HepG2 (cell line): ENCODE data around the gene CASD1. TPM values are rescaled to one million over a fixed set of nuclear protein-coding genes. Genes with fewer than 3 reads are reported as not detected.

Experiments used
- ATAC-seq: fragments of 200-7000 bp; cut with Tn5 transposase; 3 replicates; pipeline ENCODE4 v1.9.1; 2020; ENCODE audit warnings: mild to moderate bottlenecking, moderate library complexity
- BruUV-seq: library from RNA; stranded (reverse); fragments of 400-500 nt; replicated peaks from 2 replicates; lab custom pipeline; 2021; lab: Mats Ljungman, UMichigan
- CTCF ChIA-PET: fragments of 300-600 bp; formaldehyde crosslinking; extraction: SDS; loops from one replicate; lab custom pipeline; 2021; ENCODE audit warnings: low total read pairs, inconsistent platforms, low intra/inter-chr PET ratio; lab: Yijun Ruan, JAX
- POLR2A ChIA-PET: fragments of 350-600 bp; sonication (Branson Sonifier 250); formaldehyde crosslinking; loops from one replicate; lab custom pipeline; 2020; ENCODE audit warnings: antibody characterized with exemption, inconsistent platforms; lab: Yijun Ruan, JAX
- DNase-seq: peaks from one replicate; pipeline ENCODE4 v3.0.0-alpha.2; 2015; ENCODE audit warnings: low spot score
- FAIRE-seq: peaks from 3 replicates; lab custom pipeline; 2011; peaks lifted over from hg19 to GRCh38; lab: Jason Lieb, UNC
- H2AFZ ChIP-seq: one replicate; pipeline ENCODE4 v1.6.1; 2011; ENCODE audit warnings: low read length, inconsistent platforms
- H3K27ac ChIP-seq: fragments of 300-600 bp; 3 replicates; pipeline ENCODE4 v1.8.0; 2011; ENCODE audit warnings: mixed run types, mild to moderate bottlenecking, mixed read lengths, low read length, inconsistent platforms; ENCODE audit not compliant: insufficient read depth; ENCODE audit errors: extremely low read length
- H3K27me3 ChIP-seq, 2 experiments: fragments of 200-600 bp in 1 of 2; 2 replicates in 1 of 2; 3 replicates in 1 of 2; pipeline versions ENCODE4 v1.6.0 to v1.8.0; 2011; ENCODE audit warnings: low read length in 2 of 2, mild to moderate bottlenecking in 2 of 2, moderate library complexity in 2 of 2, inconsistent platforms in 1 of 2; ENCODE audit not compliant: insufficient read depth in 2 of 2, control insufficient read depth in 1 of 2
- H3K36me3 ChIP-seq, 2 experiments: fragments of 200-600 bp in 1 of 2; replicated peaks in 1 of 2; 2 replicates in 1 of 2; 3 replicates in 1 of 2; pipeline versions ENCODE4 v1.5.1 to v1.8.0; 2011; ENCODE audit warnings: low read length in 2 of 2, inconsistent platforms in 1 of 2; ENCODE audit not compliant: insufficient read depth in 2 of 2, control insufficient read depth in 1 of 2
- H3K4me1 ChIP-seq: 2 replicates; pipeline ENCODE4 v1.5.1; 2012; ENCODE audit warnings: low read length, inconsistent platforms; ENCODE audit not compliant: insufficient read depth
- H3K4me2 ChIP-seq: 2 replicates; pipeline ENCODE4 v1.6.0; 2011; ENCODE audit warnings: low read depth, low read length, inconsistent platforms
- H3K4me3 ChIP-seq, 3 experiments: fragments of 200-600 bp in 1 of 3; sonication (generic), shearing (Covaris generic) in 1 of 3; replicated peaks in 1 of 3; 2 replicates each; pipeline ENCODE4 v1.5.1; 2011 to 2016; ENCODE audit warnings: low read length in 3 of 3, inconsistent platforms in 2 of 3, low read depth in 2 of 3, mild to moderate bottlenecking in 2 of 3, control low read depth in 1 of 3, mixed read lengths in 1 of 3; ENCODE audit not compliant: insufficient read depth in 1 of 3
- H3K79me2 ChIP-seq: one replicate; pipeline ENCODE4 v1.6.1; 2011; ENCODE audit warnings: low read length, inconsistent platforms; ENCODE audit not compliant: insufficient read depth
- H3K9ac ChIP-seq: 2 replicates; pipeline ENCODE4 v1.6.0; 2011; ENCODE audit warnings: mild to moderate bottlenecking, low read depth, low read length, inconsistent platforms; ENCODE audit not compliant: insufficient read depth
- H3K9me3 ChIP-seq: 2 replicates; pipeline ENCODE4 v1.5.1; 2012; ENCODE audit warnings: mild to moderate bottlenecking, low read length
- H4K20me1 ChIP-seq: 2 replicates; pipeline ENCODE4 v1.6.0; 2011; ENCODE audit warnings: inconsistent platforms, mild to moderate bottlenecking, low read length, moderate library complexity; ENCODE audit not compliant: insufficient read depth
- BRCA1 ChIP-seq: sonication (generic); formaldehyde crosslinking; IDR thresholded peaks from 2 replicates; pipeline ENCODE4 v1.4.0; 2020; ENCODE audit warnings: missing genetic modification reagents
- CREM ChIP-seq, 2 experiments: sonication (generic) in 1 of 2; formaldehyde crosslinking in 1 of 2; IDR thresholded peaks; 2 replicates each; pipeline versions ENCODE4 v1.4.0 to v1.6.1; 2016 to 2020; ENCODE audit warnings: antibody characterized with exemption in 1 of 2, mild to moderate bottlenecking in 1 of 2, missing genetic modification reagents in 1 of 2
- EP300 ChIP-seq, 3 experiments: sonication (generic) in 1 of 3; formaldehyde crosslinking in 1 of 3; IDR thresholded peaks; 2 replicates each; pipeline versions ENCODE4 v1.5.1 to v1.6.1; 2011 to 2020; ENCODE audit warnings: low read depth in 2 of 3, low read length in 2 of 3, borderline replicate concordance in 1 of 3, improper control_type of control experiment in 1 of 3, mild to moderate bottlenecking in 1 of 3, missing genetic modification reagents in 1 of 3, moderate library complexity in 1 of 3
- FOXP1 ChIP-seq, 2 experiments: fragments of 450-650 bp in 1 of 2; IDR thresholded peaks; 2 replicates each; pipeline ENCODE4 v1.6.1; 2017 to 2018; ENCODE audit warnings: antibody characterized with exemption in 1 of 2
- HMG20A ChIP-seq: IDR thresholded peaks from 2 replicates; pipeline ENCODE4 v1.6.1; 2016; ENCODE audit warnings: borderline replicate concordance
- IKZF1 ChIP-seq: fragments of 450-650 bp; IDR thresholded peaks from 2 replicates; pipeline ENCODE4 v1.7.1; 2016
- ISL2 ChIP-seq: sonication (generic); formaldehyde crosslinking; IDR thresholded peaks from 2 replicates; pipeline ENCODE4 v1.5.0; 2020; ENCODE audit warnings: missing genetic modification reagents
- NCOA2 ChIP-seq: sonication (generic); formaldehyde crosslinking; IDR thresholded peaks from 2 replicates; pipeline ENCODE4 v1.8.0; 2022; ENCODE audit warnings: inconsistent platforms
- PAF1 ChIP-seq: IDR thresholded peaks from 2 replicates; pipeline ENCODE4 v1.6.1; 2016; ENCODE audit warnings: missing genetic modification reagents, missing compliant biosample characterization
- REXO4 ChIP-seq: sonication (generic); formaldehyde crosslinking; IDR thresholded peaks from 2 replicates; pipeline ENCODE4 v1.8.0; 2022; ENCODE audit warnings: missing genetic modification reagents, mild to moderate bottlenecking, borderline replicate concordance
- ZNF136 ChIP-seq: sonication (generic); formaldehyde crosslinking; IDR thresholded peaks from 2 replicates; pipeline ENCODE4 v1.8.1; 2022; ENCODE audit warnings: low read depth, mild to moderate bottlenecking, moderate library complexity, missing genetic modification reagents
- ZNF724P ChIP-seq: sonication (generic); formaldehyde crosslinking; IDR thresholded peaks from 2 replicates; pipeline ENCODE4 v1.8.0; 2022; ENCODE audit warnings: missing genetic modification reagents, borderline replicate concordance
- ZNF776 ChIP-seq: sonication (generic); formaldehyde crosslinking; IDR thresholded peaks from 2 replicates; pipeline ENCODE4 v1.4.0; 2020; ENCODE audit warnings: mild to moderate bottlenecking, missing genetic modification reagents
- WGBS: methylation state at CpG from one replicate; pipeline ENCODE4 v1.1.6; 2017; ENCODE audit warnings: low lambda C conversion rate; 5-methylcytosine and 5-hydroxymethylcytosine counted together
- in situ Hi-C: cut with HindIII; loops from 2 replicates; pipeline ENCODE4 v1.10.0; 2017; ENCODE audit warnings: low pct_unique_long_range_greater_than_20kb; ENCODE audit not compliant: extremely low pct_ligation_motif_present
- intact Hi-C: fragments of 100-400 bp; cut with micrococcal nuclease; formaldehyde crosslinking; loops from one replicate; pipeline ENCODE4 v1.10.0; 2022; ENCODE audit not compliant: unreplicated experiment
- polyA plus RNA-seq, 8 experiments: library from polyadenylated mRNA; depleted of rRNA in 3 of 8; stranded (reverse) in 7 of 8; unstranded in 1 of 8; fragments of >200 nt; fragmentation: Illumina TruSeq in 4 of 8; extraction: Trizol in 4 of 8; gene quantifications; 2 replicates each; pipeline versions ENCODE4 v1.2.1 to v1.2.3, GENCODE V29; 2011 to 2016; ENCODE audit warnings: low read depth in 4 of 8, missing spikeins in 1 of 8, mixed read lengths in 1 of 8; ENCODE audit not compliant: insufficient read depth in 1 of 8
- total RNA-seq, 5 experiments: library from RNA; depleted of rRNA; stranded (reverse); fragments of >200 nt; fragmentation: Illumina TruSeq; extraction: Trizol; gene quantifications; 2 replicates each; pipeline ENCODE4 v1.2.3, GENCODE V29; 2016; ENCODE audit warnings: low read depth in 1 of 5
- TF ChIP-seq, protein P1 (sequence below), 2 experiments: sonication (generic) in 1 of 2; formaldehyde crosslinking in 1 of 2; IDR thresholded peaks; 2 replicates each; pipeline versions ENCODE4 v1.4.0 to v1.6.1; 2018 to 2020; ENCODE audit warnings: missing genetic modification reagents in 2 of 2, borderline replicate concordance in 1 of 2, low read depth in 1 of 2, mild to moderate bottlenecking in 1 of 2, missing biosample characterization in 1 of 2
- TF ChIP-seq, protein P2 (sequence below): sonication (generic); formaldehyde crosslinking; conservative IDR thresholded peaks from 2 replicates; pipeline ENCODE4 v1.4.0; 2020; ENCODE audit warnings: mild to moderate bottlenecking, missing genetic modification reagents, moderate library complexity

CASD1 gene
- total and polyA plus RNA-seq, 2 of the 13 experiments (the other 11 are each of a cell fraction or from before 2014, with no cell fraction given), result 22.9 to 32.6 TPM

DNA sequence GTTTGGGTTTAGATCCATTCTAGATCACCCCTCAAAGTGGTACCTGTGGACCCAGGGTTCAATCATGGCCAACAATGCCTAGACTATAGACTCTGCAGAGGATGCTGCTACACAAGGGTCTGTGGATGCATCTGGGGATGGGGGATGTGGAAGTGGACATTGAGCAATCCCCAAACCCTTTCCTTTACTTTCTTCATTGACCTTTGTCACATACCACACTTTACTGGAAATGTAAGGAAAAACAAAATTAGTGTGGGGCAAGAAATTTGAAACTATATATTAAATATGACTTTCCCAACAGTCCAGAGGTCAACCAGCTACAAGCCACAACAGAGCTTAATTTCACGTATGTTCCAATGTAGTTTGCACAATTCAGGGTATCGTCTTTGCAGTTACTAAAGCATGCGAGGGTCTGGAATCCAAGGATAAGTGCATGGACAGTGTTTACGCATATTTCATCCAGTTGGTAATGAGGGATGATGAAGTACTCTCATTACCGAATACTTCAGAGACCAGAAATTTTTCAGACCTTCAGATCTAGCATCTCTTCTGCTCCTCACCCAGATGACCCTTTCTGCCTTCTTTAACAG lies 33.3 kb upstream of the CASD1 start (continued):
- TF ChIP-seq EP300 (IDR thresholded peaks at IDR 0.05; ENCODE audit: low read depth in 2 of 2, low read length in 2 of 2) (peak in 1 of 2 experiments; percentile 5; a peak in 1 of 4 replicates), EP300 (CRISPR knock-in tag; IDR thresholded peaks at IDR 0.05; ENCODE audit: borderline replicate concordance) (no peak), PAF1 (CRISPR knock-in tag) (no peak), NCOA2 (CRISPR knock-in tag) (peak; percentile 68; the same call in 1 of the 2 replicates), ZNF136 (CRISPR knock-in tag) (no peak)
- TF ChIP-seq, all 625 proteins: peak for 12

DNA sequence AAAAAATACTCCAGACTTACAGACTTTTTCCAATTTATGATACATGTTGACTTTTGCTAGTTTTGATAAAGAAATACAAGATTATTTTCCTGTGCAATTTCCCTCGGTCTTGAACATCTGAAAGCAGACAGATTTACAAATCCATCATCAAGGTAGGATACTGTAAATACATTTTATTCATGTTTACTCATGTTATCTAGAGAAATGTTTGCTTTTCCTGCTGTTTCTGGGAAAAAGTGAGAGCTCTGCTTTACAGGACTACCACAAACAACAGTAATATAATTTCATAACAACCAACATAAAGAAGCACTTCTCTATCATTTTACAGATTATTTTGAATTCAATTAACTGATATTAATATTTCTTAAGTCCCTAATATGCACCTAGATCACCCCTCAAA lies 31.7 kb upstream of the CASD1 start:
- DNase-seq (peak; percentile 5), ATAC-seq (no peak), FAIRE-seq (no peak)
- intact Hi-C loops, result no loop called here
- H3K27me3 ChIP-seq, result no peaks in the 10 kb centered on the region
- no peaks in the 10 kb centered on the region for H3K9me3 ChIP-seq
- peaks cover 30% of the 10 kb centered on the region for H3K4me1 ChIP-seq
- CTCF ChIA-PET, result no interaction called here
- H3K4me2 ChIP-seq, result peak overlapping the region; percentile 16
- POLR2A ChIA-PET, result no interaction called here
- no peak overlapping the region for H2AFZ ChIP-seq
- H4K20me1 ChIP-seq, result no peaks in the 10 kb centered on the region
- in situ Hi-C loops, result no loop called here
- no TSS peak for BruUV-seq
- H3K79me2 ChIP-seq, result no peaks in the 10 kb centered on the region
- no peak overlapping the region for H3K4me3 ChIP-seq
- no peaks in the 10 kb centered on the region for H3K36me3 ChIP-seq
- 0% methylated on average over 1 of the region's 1 CpG for WGBS
- H3K9ac ChIP-seq, result no peak overlapping the region
- no peak overlapping the region for H3K27ac ChIP-seq
- TF ChIP-seq HMG20A (CRISPR knock-in tag), result peak; percentile 59; the same call in 1 of the 2 replicates
- no peak for TF ChIP-seq BRCA1 (CRISPR knock-in tag)
- TF ChIP-seq, protein P1, sequence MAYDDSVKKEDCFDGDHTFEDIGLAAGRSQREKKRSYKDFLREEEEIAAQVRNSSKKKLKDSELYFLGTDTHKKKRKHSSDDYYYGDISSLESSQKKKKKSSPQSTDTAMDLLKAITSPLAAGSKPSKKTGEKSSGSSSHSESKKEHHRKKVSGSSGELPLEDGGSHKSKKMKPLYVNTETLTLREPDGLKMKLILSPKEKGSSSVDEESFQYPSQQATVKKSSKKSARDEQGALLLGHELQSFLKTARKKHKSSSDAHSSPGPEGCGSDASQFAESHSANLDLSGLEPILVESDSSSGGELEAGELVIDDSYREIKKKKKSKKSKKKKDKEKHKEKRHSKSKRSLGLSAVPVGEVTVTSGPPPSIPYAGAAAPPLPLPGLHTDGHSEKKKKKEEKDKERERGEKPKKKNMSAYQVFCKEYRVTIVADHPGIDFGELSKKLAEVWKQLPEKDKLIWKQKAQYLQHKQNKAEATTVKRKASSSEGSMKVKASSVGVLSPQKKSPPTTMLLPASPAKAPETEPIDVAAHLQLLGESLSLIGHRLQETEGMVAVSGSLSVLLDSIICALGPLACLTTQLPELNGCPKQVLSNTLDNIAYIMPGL (CRISPR knock-in tag; IDR thresholded peaks at IDR 0.05; ENCODE audit: borderline replicate concordance in 1 of 2, low read depth in 1 of 2), result no peak
- no peak for TF ChIP-seq FOXP1 (IDR thresholded peaks at IDR 0.05)
- TF ChIP-seq FOXP1 (CRISPR knock-in tag; IDR thresholded peaks at IDR 0.05), result peak; percentile 41
- TF ChIP-seq CREM (IDR thresholded peaks at IDR 0.05), result no peak
- no peak for TF ChIP-seq CREM (CRISPR knock-in tag; IDR thresholded peaks at IDR 0.05)
- TF ChIP-seq, protein P2, sequence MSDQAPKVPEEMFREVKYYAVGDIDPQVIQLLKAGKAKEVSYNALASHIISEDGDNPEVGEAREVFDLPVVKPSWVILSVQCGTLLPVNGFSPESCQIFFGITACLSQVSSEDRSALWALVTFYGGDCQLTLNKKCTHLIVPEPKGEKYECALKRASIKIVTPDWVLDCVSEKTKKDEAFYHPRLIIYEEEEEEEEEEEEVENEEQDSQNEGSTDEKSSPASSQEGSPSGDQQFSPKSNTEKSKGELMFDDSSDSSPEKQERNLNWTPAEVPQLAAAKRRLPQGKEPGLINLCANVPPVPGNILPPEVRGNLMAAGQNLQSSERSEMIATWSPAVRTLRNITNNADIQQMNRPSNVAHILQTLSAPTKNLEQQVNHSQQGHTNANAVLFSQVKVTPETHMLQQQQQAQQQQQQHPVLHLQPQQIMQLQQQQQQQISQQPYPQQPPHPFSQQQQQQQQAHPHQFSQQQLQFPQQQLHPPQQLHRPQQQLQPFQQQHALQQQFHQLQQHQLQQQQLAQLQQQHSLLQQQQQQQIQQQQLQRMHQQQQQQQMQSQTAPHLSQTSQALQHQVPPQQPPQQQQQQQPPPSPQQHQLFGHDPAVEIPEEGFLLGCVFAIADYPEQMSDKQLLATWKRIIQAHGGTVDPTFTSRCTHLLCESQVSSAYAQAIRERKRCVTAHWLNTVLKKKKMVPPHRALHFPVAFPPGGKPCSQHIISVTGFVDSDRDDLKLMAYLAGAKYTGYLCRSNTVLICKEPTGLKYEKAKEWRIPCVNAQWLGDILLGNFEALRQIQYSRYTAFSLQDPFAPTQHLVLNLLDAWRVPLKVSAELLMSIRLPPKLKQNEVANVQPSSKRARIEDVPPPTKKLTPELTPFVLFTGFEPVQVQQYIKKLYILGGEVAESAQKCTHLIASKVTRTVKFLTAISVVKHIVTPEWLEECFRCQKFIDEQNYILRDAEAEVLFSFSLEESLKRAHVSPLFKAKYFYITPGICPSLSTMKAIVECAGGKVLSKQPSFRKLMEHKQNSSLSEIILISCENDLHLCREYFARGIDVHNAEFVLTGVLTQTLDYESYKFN, result 0 out of 2 replicates have a peak, but pooled peaks have one; percentile 22
- no peak for TF ChIP-seq IKZF1
- TF ChIP-seq ZNF776, result no peak
- no peak for TF ChIP-seq REXO4 (CRISPR knock-in tag)
- peak in 1 of 2 experiments; percentile 49; a peak in 1 of 4 replicates for TF ChIP-seq EP300 (IDR thresholded peaks at IDR 0.05; ENCODE audit: low read depth in 2 of 2, low read length in 2 of 2)
- no peak for TF ChIP-seq EP300 (CRISPR knock-in tag; IDR thresholded peaks at IDR 0.05; ENCODE audit: borderline replicate concordance)
- peak; percentile 63; the same call in 1 of the 2 replicates for TF ChIP-seq ISL2 (CRISPR knock-in tag)
- no peak for TF ChIP-seq ZNF724P (CRISPR knock-in tag)
